ENCODE measurements around the gene ADAMTS13.
A peak's percentile ranks its signal among the peaks of the same experiment; 100 is the strongest.

The ADAMTS13 gene

GRCh38 chr9:133474853-133475252, 52.7 kb downstream of the ADAMTS13 start:
- no peak for DNase-seq

GRCh38 chr9:133475292-133476012, 53.3 kb downstream of the ADAMTS13 start:
- no peak for DNase-seq

- no peak for DNase-seq
These were observed 54.1 kb downstream of the ADAMTS13 start for GRCh38 chr9:133476036-133476931.

- no peak for DNase-seq
These were observed 54.8 kb downstream of the ADAMTS13 start for GRCh38 chr9:133476941-133477340.

GRCh38 chr9:133477461-133477860, 55.3 kb downstream of the ADAMTS13 start:
- DNase-seq = no peak

GRCh38 chr9:133477992-133478850, 56.1 kb downstream of the ADAMTS13 start:
- DNase-seq = no peak

- peak; percentile 28 for DNase-seq
These were observed 56.9 kb downstream of the ADAMTS13 start, which contains the start of gene SLC2A6 for GRCh38 chr9:133478851-133479711. Gene SLC2A6 (minus strand): TSS chr9:133479099. CDS start chr9:133479059, 40 bp downstream.

- DNase-seq = no peak
These were observed 61.4 kb downstream of the ADAMTS13 start for GRCh38 chr9:133483611-133484010.

GRCh38 chr9:133484671-133485437, 62.7 kb downstream of the ADAMTS13 start:
- no peak for DNase-seq

GRCh38 chr9:133485531-133486260, 63.5 kb downstream of the ADAMTS13 start:
- DNase-seq = no peak

GRCh38 chr9:133487331-133487725, 65.2 kb downstream of the ADAMTS13 start:
- DNase-seq = no peak

GRCh38 chr9:133488686-133489252, 66.6 kb downstream of the ADAMTS13 start:
- DNase-seq = no peak

GRCh38 chr9:133489253-133490190, 67.4 kb downstream of the ADAMTS13 start:
- no peak for DNase-seq

- no peak for DNase-seq
These were observed 68.1 kb downstream of the ADAMTS13 start for GRCh38 chr9:133490201-133490681.

GRCh38 chr9:133490865-133491655, 68.9 kb downstream of the ADAMTS13 start:
- no peak for DNase-seq

GRCh38 chr9:133491656-133491925, 69.4 kb downstream of the ADAMTS13 start:
- no peak for DNase-seq

GRCh38 chr9:133492061-133493021, 70.2 kb downstream of the ADAMTS13 start:
- no peak for DNase-seq
